Retinal pigment epithelial cell (primary cell): ENCODE results near the gene ADGRF1.

Experiments used
- DNase-seq: peaks from one replicate; pipeline ENCODE4 v3.0.0-alpha.2; 2010; ENCODE audit warnings: low read depth
- H3K4me3 ChIP-seq: 2 replicates; pipeline ENCODE4 v1.5.1; 2011; ENCODE audit warnings: mild to moderate bottlenecking, low read length, control low read depth, moderate library complexity
- CTCF ChIP-seq: conservative IDR thresholded peaks from 2 replicates; pipeline ENCODE4 v1.5.1; 2011; ENCODE audit warnings: low read depth, low read length, control low read depth, inconsistent platforms

ADGRF1 gene

GRCh38 chr6:47072667-47073066 lies 30.5 kb upstream of the ADGRF1 start:
- no peak for TF ChIP-seq CTCF
- DNase-seq, result no peak
- no peak overlapping the region for H3K4me3 ChIP-seq

- no peak for DNase-seq
- TF ChIP-seq CTCF, result no peak
Measured at GRCh38 chr6:47071681-47072080, 29.5 kb upstream of the ADGRF1 start.

GRCh38 chr6:47070461-47070860 lies 28.3 kb upstream of the ADGRF1 start:
- TF ChIP-seq CTCF, result no peak
- no peak overlapping the region for H3K4me3 ChIP-seq
- no peak for DNase-seq

More at GRCh38 chr6:47071681-47072080, 29.5 kb upstream of the ADGRF1 start:
- no peak overlapping the region for H3K4me3 ChIP-seq

- TF ChIP-seq CTCF, result no peak
- no peak for DNase-seq
- no peak overlapping the region for H3K4me3 ChIP-seq
Measured at GRCh38 chr6:47069156-47069555, 27.0 kb upstream of the ADGRF1 start.

GRCh38 chr6:47066418-47066817 lies 24.3 kb upstream of the ADGRF1 start:
- no peak for TF ChIP-seq CTCF
- no peak overlapping the region for H3K4me3 ChIP-seq
- no peak for DNase-seq

GRCh38 chr6:47064274-47064673 lies 22.1 kb upstream of the ADGRF1 start:
- TF ChIP-seq CTCF, result no peak
- no peak for DNase-seq
- no peak overlapping the region for H3K4me3 ChIP-seq

GRCh38 chr6:47062346-47062745 lies 20.2 kb upstream of the ADGRF1 start:
- DNase-seq, result no peak
- H3K4me3 ChIP-seq, result no peak overlapping the region
- no peak for TF ChIP-seq CTCF
